GM21381 (cell line): ENCODE measurements around the gene TREM2.
"Not testable (repeated sequence)": the region's sequence is repeated elsewhere in the genome, so short reads cannot be mapped to it uniquely, and the experiment has no call there.

Experiments used
- ATAC-seq: cut with Tn5 transposase; IDR thresholded peaks from one replicate; pipeline ENCODE4 v1.9.1; 2021; ENCODE audit warnings: mild to moderate bottlenecking, moderate library complexity; ENCODE audit not compliant: unreplicated experiment

The TREM2 gene

DNA sequence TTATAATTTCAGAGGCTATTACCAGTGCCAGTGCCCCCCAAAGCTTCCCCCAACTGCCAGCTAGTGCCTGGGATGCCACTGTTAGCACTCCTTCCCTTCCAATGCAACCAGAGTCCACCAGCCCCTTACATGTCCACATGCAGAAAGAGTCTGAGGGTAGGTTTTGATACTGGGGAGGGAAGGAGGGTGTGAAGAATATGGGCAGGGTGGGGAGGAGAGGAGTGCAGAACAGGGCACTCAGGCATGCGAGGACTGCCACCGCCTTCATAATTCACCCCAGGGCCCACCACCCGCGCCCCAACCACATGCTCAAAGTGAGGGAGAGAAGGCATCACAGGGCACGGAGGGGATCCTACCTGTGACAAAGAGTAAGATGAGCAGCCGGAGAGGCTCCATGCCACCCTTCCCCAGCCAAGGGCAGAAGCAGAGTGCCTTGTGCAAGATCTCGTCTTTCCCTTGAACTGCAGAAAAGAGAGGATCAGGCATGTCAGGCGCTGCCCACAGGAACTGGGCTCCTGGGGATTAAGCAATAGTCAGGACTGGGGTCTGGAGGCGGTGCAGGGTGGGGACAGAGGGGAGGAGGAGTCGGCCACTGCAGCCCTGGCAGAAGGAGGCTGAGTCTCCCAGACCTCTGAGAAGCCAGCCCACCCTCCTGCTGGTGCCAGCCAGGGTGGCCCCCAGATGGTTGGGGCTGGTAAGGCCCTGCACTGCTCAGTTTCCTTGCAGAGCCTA lies at the start of gene TREM2:
Gene TREM2 (minus strand): TSS at position 430 of the 732 bp plus-strand sequence. CDS start 34 bp downstream, at position 396.
- ATAC-seq: no peak

DNA sequence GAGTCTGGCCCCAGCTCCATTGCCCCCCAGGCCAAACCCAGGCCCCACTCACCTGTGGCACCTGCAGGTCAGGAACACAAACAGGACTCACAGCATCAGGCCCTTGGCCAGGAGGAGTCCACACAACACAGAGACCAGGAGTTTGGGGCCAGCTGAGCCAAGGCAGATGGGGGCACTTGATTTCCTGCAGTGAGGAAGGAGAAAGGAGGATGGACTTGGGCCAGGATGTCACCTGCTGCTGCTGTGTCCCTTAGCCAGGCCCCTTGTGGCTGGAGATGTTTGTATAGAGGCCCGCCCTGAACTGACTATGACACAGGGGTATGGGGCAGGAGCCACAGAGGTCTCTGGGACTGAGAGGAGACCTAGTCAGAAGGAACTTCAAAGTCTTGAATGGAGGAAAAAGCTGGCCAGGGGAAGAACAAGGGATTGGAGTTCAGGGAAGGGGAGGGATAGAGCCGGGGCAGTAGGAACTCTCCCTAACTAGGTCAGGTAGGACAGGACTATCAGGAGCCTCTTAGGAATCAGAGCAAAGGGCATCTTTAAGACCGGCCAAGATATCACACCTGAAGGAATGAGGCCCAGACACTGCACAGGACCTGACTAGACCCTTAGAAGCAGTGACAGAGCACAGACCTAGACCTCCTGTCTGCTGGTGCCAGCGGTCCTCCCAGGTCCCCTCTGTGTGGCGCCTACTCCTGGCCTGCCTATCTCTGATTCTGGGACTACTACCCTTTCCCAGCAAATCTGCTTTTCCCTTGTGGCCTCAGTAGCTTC lies 46.8 kb upstream of the TREM2 start:
- no peak for ATAC-seq

DNA sequence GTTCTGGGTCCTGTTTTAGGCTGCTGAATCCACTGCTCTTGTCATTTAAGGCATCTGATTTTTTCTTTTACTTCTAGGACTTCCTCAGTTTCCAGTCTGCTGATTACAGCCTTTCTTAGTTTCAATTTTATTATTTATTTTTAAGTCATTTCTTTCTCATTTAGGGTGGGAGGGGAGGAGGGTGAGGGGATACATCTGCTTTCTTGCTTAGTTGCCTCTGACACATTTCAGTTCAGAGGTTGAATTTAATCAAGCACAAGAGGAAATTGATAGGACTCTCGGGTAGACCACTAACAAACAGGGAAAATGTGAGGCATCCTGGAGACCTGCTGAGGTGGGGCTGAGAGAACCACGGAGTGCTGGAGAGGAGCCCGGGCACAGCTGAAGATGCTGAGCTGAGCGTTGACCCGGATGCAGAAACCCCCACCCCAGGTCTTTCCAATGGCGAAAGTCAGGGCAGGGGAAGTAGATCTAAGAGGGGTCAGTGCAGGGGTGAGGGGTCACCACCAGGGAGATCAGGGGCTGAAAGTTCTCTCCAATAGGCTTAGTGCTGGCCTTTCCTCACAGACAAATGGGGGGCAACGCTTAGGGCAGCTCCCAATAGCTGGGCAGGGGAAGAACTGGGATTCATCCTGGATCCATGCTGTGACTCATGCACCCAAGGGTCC lies 45.7 kb upstream of the TREM2 start:
- ATAC-seq: no peak

DNA sequence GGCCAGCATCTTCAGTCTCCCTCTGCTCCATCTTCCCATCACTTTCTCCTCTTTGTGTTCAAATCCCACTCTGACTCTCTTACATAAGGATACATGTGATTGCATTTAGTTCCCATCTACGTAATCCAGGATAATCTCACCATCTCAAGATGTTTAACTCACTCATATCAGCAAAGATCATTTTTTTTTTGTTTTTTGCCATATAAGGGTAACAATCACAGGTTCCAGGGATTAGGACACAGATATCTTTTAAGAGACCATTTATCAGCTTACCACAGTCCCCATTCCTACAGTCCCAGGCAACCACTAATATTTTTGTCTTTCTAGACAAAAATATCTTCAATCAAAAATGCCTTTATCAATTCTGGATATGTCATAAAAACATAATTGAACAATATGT lies 41.2 kb upstream of the TREM2 start:
- ATAC-seq: no peak

DNA sequence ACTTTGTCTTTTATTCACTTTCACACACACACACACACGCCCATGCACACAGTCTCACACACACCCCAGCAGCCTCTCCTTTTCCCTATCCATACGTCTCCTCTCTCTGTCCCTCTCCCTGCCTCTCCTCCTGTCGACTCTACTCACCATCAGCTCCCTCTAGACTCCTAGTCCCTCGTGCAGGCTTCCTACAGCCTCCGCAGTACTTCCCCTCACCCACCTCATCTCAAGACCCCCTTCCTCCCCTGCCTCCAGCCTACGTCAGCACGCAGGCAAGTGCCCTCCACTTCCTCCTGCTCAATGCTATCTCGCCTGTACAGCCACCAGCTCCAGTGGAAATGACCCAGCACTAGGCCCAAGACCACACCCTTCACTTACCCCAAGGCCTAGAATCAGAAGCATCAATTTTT lies 38.9 kb upstream of the TREM2 start:
- ATAC-seq: no peak

DNA sequence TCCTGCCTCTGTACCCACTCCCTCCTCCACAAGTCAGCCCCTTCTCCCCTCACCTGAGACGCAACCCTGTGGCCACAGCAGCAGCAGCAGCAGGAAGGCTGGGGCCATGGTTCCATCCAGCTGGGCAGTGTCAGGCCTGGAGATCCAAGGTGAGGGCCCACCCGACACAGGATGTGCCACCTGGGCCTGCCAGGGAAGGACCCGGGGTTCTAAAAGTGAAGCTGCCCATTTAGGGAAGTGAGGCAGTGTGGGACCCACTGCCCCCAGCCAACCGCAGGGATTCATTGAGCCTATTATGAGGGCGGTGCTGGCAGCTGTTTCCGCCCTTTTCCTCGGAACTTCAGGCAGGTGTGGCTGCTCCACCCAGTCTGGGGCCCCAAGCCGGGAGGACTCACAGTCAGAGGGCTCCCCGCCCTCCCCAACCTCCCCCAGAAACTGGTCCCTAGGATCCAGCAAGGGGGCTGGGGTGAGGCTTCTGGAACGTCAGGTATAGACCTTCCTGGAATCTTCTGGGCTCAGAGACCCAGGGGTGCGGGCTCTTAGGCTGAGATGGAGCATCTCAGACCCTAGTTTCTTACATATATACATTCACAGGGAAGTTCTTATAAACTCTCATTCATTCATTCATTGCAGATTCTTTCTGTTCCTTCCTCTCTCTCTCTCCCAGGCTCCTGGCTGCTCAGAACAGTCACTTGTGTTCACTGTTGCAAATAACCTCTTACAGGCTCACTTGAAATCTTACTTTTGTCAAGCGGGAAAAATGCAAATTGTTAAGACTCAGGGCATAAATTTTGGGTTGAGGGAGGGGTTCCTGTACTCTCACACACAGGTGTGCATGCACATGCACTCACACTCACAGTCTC lies 38.2 kb upstream of the TREM2 start, which contains the start of gene TREML2:
Gene TREML2 (minus strand): TSS at position 249 of the 863 bp plus-strand sequence. CDS start 141 bp downstream, at position 108.
- no peak for ATAC-seq

DNA sequence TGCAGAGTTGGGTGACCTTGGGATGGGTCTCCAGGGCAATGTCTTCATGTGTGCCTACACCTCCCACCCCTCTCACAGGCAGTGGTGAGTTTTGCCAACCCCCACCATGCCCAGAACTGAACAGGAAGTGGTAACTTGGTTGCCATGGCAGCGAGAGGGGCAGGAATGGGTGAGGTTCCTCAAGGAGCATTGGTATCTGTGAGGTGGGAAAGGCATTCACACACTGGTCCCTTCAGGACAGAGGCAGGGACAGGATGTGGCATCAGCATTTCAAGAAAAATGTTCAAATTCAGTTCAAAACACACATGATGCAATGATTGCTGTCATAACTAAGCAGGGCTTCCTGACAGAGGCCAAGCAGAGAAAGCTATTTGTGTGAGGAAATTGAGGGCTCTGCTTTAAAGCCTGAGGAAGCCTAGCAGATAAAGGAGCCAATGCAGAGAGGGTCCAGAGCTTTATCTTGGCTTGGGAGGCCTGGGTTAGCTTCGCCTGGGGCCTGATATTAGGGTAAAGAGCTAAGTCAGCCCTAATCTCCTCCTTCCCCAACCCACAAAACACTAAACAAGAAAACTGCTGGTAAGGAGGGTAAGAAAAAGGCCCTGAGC lies 37.5 kb upstream of the TREM2 start:
- peak; percentile 37 for ATAC-seq

DNA sequence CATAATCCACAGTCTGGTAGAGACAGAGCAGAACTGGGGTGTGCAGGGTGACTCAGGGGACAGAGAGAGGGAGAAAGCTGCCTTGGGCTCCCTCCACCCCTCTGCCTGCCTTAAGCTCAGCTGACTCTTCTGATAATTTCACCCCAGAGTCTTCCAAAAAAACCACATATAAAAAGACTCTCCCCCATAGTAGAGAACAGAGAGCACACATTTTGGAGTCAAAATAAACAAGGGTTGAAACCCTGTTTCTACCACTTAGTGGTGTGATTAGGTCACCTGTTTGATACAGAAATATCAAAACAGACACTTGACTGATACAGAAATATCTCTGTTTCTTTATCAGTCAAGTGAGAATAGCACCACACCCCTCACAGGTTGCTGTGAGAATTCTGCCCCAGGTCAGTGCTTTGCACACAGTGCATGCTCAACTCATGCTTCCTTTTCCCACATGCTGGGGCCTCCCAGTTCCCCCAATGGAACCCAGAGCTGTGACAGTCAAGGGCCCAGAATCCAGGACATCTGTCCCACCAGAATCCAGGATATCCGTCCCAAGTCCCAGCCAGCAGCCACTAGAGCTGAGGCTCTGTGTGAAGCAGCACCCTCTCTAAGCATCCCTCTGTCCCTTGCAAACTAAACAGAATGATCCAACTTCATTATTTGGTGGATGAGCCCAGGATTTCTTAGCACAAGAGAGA lies 36.8 kb upstream of the TREM2 start:
- ATAC-seq: peak; percentile 47

DNA sequence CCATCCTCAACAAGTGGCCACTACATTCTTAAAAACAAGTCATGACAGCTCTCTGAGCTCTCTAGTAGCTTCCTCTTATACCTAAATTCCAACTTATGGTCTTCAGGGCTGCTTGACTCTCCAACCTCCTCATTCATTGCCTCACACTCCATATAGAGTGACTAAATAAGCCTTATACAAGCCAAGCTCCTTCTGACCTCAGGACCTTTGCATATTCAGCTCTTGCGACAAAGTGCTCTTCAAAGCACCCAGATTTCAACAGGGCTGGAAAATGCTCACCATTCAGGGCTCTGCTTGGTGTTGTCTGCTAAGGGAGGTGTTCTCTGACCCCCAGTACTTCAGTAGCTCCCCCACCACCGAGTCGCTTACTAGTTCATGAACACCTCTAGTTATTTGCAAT lies 34.3 kb upstream of the TREM2 start:
- ATAC-seq: no peak

DNA sequence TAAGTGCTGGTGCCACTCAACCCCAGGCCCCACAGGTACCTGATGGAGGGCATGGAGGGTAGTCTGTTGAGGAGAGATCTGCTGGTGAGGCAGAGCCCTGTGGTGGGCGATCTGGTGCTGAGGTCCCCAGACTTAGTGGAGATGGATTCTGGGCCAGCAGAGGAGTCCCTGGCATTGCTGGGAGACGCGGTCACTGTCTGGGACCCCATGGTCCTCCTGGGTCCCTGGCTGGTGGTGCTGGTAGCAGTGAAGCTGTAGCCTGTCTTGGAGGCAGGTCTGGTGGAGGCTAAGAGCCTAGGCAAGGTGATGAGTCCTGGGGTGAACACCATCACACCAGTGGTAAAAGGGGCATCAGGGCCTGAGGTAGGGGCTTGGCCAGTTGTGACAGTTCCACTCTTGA lies 31.5 kb upstream of the TREM2 start:
- ATAC-seq: no peak

DNA sequence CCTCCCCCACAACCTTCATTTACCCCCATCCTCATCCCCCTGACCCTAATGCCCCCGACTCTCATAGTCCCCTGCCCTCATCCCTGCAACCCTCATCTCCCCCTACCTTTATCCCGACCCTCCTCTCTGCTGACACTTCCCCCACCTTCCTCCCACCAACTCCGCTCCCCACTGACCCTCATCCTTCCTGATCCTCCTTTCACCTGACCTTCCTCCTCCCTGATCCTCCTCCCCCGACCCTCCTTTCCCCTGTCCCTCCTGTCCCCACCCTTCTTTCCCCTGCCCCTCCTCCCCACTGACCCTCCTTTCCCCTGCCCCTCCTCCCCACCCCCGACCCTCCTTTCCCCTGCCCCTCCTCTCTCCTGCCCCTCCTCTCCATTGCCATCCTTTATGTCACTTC lies 31.0 kb upstream of the TREM2 start:
- ATAC-seq: no peak

DNA sequence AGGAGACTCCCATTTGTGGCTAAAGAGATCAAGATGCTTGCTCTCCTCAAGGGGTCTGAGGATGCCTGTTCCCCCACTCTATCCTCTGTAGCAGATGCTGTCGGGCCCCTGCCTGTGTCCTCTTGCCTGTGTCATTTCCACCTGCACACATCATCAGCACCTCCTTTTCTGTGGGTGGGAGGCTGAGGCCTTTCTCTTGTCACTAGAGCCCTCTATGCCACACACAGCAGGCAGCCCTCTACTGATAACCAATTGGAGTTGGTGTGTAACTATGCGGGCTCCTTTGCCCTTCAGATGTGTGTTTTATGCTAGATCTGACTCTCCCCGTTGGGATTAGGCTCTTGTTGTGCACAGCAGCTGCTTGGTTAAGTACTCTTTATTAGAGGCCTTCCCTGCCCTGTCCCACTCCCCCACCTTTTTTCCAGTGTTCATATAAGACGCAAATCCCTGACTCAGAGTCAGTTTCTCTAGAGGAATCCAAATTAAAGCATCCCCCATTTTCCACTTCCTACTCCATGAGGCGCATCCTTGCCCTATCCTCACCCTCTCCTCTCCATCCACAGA lies 30.3 kb upstream of the TREM2 start:
- ATAC-seq: no peak

DNA sequence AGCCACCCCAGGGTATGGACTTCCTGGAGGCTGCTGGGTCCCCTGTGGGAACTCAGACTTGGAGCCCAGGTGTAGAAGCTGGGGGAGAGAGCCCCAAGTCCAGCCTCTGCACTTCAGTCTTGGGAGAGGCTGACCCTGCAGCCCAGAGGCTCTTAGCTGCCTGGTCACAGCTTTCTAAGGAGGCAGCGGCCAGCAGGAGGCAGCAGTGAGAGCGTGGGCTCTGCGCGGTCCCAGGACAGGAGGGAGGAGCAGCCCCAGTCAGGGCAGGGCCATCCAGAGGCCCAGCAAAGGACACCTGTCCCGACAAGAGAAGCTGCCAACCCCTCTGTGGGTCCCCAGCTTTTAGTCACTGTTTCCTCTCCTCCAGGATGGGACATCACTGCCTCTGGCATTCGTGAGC lies 28.7 kb upstream of the TREM2 start:
- no peak for ATAC-seq

DNA sequence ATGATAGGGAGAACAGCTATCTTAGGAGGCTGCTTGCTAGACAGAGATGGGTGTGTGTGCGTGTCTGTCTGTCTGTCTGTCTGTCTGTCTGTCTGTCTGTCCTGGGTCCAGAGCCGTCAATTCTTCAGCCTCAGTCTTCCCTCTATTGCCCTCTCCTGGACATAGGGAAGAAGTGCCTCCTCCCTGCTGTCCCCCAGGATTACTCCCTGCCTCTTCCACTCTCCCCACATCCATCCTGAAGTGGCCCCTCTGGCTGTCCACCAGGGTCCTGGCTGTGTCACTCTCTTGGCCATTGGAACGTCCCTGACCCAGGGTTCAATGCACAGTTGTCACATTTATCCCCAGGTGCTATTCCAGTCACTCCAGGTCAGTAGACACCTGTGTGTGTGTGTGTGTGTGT lies 27.9 kb upstream of the TREM2 start:
- ATAC-seq: no peak

DNA sequence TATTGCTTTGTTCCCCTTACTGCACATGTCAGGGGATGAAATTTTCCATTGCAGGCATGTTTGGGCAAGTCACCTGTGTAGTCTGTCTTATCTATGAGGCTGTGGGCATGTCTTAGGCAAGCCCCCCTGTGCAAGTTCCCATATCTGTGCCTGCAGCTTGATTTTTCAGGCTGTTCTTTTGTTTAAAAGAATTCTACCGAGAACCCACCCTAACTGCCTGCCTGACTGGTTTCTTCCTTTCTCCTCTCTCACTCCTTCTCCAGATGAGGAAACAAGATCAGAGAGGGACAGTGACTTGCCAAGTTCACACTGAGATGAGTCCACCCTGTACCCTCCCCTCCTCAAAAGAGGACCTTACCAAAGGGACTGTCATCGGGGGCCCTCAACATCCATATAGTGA lies 27.1 kb upstream of the TREM2 start:
- ATAC-seq: no peak

DNA sequence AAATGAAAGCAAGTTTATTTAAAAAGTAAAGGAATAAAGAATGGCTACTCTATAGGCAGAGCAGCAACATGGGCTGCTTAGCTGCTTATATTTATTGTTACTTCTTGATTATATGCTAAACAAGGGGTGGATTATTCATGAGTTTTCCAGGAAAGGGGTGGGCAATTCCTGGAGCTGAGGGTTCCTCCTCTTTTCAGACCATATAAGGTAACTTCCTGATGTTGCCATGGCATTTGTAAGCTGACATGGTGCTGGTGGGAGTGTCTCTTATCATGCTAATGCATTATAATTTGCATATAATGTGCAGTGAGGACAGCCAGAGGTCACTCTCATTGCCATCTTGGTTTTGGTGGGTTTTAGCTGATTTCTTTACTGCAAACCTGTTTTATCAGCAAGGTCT lies 26.1 kb upstream of the TREM2 start:
- not testable (repeated sequence) for ATAC-seq

DNA sequence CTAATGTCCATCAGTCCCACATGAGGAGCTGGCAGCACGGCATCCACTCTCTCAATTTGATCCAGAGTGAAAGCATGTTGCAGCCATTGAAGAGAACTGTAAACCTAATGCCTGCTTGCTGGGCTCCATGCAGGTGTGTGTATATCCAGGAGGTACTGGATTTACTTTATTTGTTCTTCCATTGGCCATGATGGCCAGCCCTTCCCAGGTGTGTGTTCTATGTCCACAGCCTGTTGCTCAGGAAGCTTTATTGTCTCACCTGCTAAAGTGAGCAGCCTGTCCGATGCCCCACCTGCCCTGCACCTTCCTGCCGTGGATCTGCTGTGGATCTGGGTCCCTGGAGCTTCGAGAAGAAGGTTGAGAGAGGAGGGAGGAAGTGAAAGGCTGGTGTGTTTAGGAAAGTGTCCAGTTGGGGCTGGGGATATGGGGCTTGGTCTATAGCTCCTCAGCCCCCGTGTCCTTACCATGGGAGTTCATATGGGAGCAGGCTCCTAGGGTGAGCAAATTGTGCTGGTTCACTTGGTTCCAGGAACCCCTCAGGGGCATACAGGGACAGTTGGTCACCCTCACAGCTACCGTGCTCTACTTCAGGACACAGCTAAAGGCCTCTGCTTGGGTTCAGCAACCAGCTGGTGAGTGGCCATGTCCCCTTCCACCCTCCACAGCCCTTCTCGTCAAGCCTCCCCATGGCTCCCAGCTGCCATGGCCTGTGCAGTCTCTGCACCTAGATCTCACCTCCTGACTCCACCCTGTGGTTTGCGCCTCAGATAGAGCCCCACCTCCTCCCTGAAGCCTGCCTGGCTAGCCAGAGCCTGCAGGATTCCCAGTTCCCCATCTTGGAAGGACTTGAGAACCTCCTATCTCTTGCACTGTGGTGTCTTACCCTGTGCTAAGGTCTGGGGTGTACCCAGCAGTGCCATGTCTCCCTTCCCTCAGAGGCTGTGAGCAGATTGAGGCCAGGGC lies 25.3 kb upstream of the TREM2 start:
- no peak for ATAC-seq

DNA sequence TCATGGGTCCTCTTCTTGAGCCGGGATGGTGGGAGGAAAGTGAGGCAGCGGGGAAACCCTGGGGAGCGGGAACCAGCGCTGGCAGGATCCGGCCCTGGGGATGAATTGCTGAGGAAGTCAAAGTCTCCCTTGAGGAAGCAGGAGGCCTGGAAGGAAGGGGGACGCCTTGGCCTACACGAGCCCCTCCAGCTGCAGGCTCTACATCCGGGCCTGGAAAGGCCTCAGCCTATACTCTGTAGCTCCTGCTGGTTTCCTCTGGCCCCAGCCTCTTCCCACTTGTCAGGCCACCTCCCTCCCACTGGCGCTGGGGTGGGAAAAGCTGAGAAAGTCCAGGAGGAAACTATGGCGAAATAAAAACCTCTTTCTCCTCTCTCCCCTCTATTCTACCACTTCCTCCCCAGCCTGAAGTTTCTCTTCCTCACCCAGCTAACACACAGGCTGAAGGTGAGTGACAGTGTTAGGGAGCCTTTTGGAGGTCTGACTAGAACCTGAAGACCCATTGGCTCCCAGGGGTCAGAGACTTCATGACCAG lies 23.2 kb upstream of the TREM2 start:
- no peak for ATAC-seq
